H1 (cell line): ENCODE measurements around the gene KCNK7. TPM values are rescaled to one million over a fixed set of nuclear protein-coding genes. Genes with fewer than 3 reads are reported as not detected.

Source experiments
- ATF2 ChIP-seq: IDR thresholded peaks from 2 replicates; pipeline ENCODE4 v1.6.1; 2012; ENCODE audit warnings: low read length, inconsistent platforms
- EGR1 ChIP-seq: IDR thresholded peaks from 2 replicates; pipeline ENCODE4 v1.6.1; 2011; ENCODE audit warnings: low read depth, low read length, borderline replicate concordance
- EP300 ChIP-seq, 2 experiments: IDR thresholded peaks; 1 replicate in 1 of 2; 2 replicates in 1 of 2; pipeline ENCODE4 v1.6.1; 2011 to 2012; ENCODE audit warnings: low read depth in 2 of 2, low read length in 2 of 2, mild to moderate bottlenecking in 2 of 2, borderline replicate concordance in 1 of 2, inconsistent platforms in 1 of 2, moderate library complexity in 1 of 2
- EZH2 ChIP-seq: fragments of 200-600 bp; sonication (generic); IDR thresholded peaks from 2 replicates; pipeline ENCODE4 v1.7.1; 2012; ENCODE audit warnings: low read depth, mild to moderate bottlenecking, moderate library complexity, low read length, inconsistent platforms; ENCODE audit not compliant: severe bottlenecking
- GTF2F1 ChIP-seq: IDR thresholded peaks from 2 replicates; pipeline ENCODE4 v1.6.1; 2012; ENCODE audit warnings: low read depth, low read length, improper control_type of control experiment, borderline replicate concordance
- MAFK ChIP-seq: IDR thresholded peaks from 2 replicates; pipeline ENCODE4 v1.6.1; 2012; ENCODE audit warnings: low read depth, mild to moderate bottlenecking, improper control_type of control experiment, low read length
- NANOG ChIP-seq: IDR thresholded peaks from 2 replicates; pipeline ENCODE4 v1.6.1; 2011; ENCODE audit warnings: low read length, low read depth, mild to moderate bottlenecking, inconsistent platforms; ENCODE audit not compliant: insufficient read depth, poor library complexity, severe bottlenecking
- POLR2AphosphoS5 ChIP-seq: IDR thresholded peaks from 2 replicates; pipeline ENCODE4 v1.6.1; 2011; ENCODE audit warnings: low read depth, low read length
- POU5F1 ChIP-seq: IDR thresholded peaks from 2 replicates; pipeline ENCODE4 v1.6.1; 2011; ENCODE audit warnings: low read depth, mild to moderate bottlenecking, low read length, moderate library complexity
- RNF2 ChIP-seq: fragments of 200-900, 300-1000 bp; sonication (generic); IDR thresholded peaks from 2 replicates; pipeline ENCODE4 v1.7.1; 2016; ENCODE audit warnings: borderline replicate concordance, low read depth, mild to moderate bottlenecking, antibody characterized with exemption, low read length; ENCODE audit not compliant: poor library complexity, severe bottlenecking; ENCODE audit errors: missing control alignments
- SIX5 ChIP-seq: IDR thresholded peaks from 2 replicates; pipeline ENCODE4 v1.6.1; 2011; ENCODE audit warnings: mild to moderate bottlenecking, low read depth, low read length
- SUZ12 ChIP-seq: fragments of 200-600 bp; sonication (generic); IDR thresholded peaks from 2 replicates; pipeline ENCODE4 v1.6.1; 2012; ENCODE audit warnings: mild to moderate bottlenecking, inconsistent platforms, low read length, moderate library complexity, mixed read lengths
- polyA plus RNA-seq, 7 experiments: library from polyadenylated mRNA; depleted of rRNA in 3 of 7; stranded (reverse) in 5 of 7; unstranded in 2 of 7; fragments of >200 nt in 5 of 7; fragments of 200-250 nt in 2 of 7; gene quantifications; 1 replicate in 5 of 7; 2 replicates in 1 of 7; 4 replicates in 1 of 7; pipeline versions ENCODE4 v1.2.1 to v1.2.3, GENCODE V29; 2011 to 2013; ENCODE audit warnings: missing spikeins in 2 of 7, mixed read lengths in 2 of 7
- total RNA-seq: library from RNA; stranded (reverse); fragmentation: NEBNext Ultra II Directional; extraction: Animal tissue kit (Norgen Biotek cat#: 25700); gene quantifications from 2 replicates; pipeline ENCODE4 v1.2.1, GENCODE V29; 2021

The KCNK7 gene
- total and polyA plus RNA-seq, 2 of the 8 experiments (the other 6 are each of a cell fraction or from before 2014, with no cell fraction given) = 0.74 to 1.0 TPM

- no peak for TF ChIP-seq MAFK
- no peak for TF ChIP-seq GTF2F1
- no peak for TF ChIP-seq SIX5
- TF ChIP-seq ATF2 = no peak
- no peak for TF ChIP-seq EZH2
- no peak for TF ChIP-seq POLR2AphosphoS5
- no peak for TF ChIP-seq POU5F1
- TF ChIP-seq NANOG = no peak
- no peak for TF ChIP-seq SUZ12
- TF ChIP-seq EGR1 = no peak
- no peak for TF ChIP-seq RNF2
- TF ChIP-seq EP300 (IDR thresholded peaks at IDR 0.05; ENCODE audit: borderline replicate concordance in 1 of 2, low read depth in 2 of 2, low read length in 2 of 2) = no peak
Observed at GRCh38 chr11:65554057-65554818, 41.4 kb downstream of the KCNK7 start (continued).
